Chondrocyte (in vitro differentiated cells): ENCODE data around the gene TTLL12. TPM values are rescaled to one million over a fixed set of nuclear protein-coding genes. Genes with fewer than 3 reads are reported as not detected.

Experiments used
- DNase-seq: peaks from one replicate; pipeline ENCODE4 v3.0.0; 2021; ENCODE audit warnings: mixed read lengths, low spot score
- H3K27ac Mint-ChIP-seq: one replicate; pipeline ENCODE4 v1.8.0; 2021; ENCODE audit warnings: mild to moderate bottlenecking, moderate library complexity, mixed read lengths; ENCODE audit not compliant: unreplicated experiment
- H3K27me3 Mint-ChIP-seq: 2 replicates; pipeline ENCODE4 v1.8.0; 2021; ENCODE audit warnings: low read depth, mixed read lengths
- H3K36me3 Mint-ChIP-seq: 2 replicates; pipeline ENCODE4 v1.8.0; 2021; ENCODE audit warnings: low read depth, mixed read lengths
- H3K4me1 Mint-ChIP-seq: 2 replicates; pipeline ENCODE4 v1.8.0; 2021; ENCODE audit warnings: low read depth, mild to moderate bottlenecking, mixed read lengths
- H3K4me3 Mint-ChIP-seq: one replicate; pipeline ENCODE4 v1.8.0; 2021; ENCODE audit warnings: mild to moderate bottlenecking, moderate library complexity, mixed read lengths; ENCODE audit not compliant: unreplicated experiment
- H3K9me3 Mint-ChIP-seq: 2 replicates; pipeline ENCODE4 v1.8.0; 2021; ENCODE audit warnings: low read depth, mixed read lengths
- total RNA-seq: library from RNA; stranded (reverse); gene quantifications from 3 replicates; pipeline ENCODE4 v1.2.1, GENCODE V29; 2021
- TF ChIP-seq, protein P1 (sequence below): fragments of 200-600 bp; sonication (generic); IDR thresholded peaks from 2 replicates; pipeline ENCODE4 v1.5.0; 2021; ENCODE audit warnings: antibody characterized with exemption, mild to moderate bottlenecking, moderate library complexity

The TTLL12 gene
- total RNA-seq, 1 donor from 2014 or later = 35.6 TPM

DNA sequence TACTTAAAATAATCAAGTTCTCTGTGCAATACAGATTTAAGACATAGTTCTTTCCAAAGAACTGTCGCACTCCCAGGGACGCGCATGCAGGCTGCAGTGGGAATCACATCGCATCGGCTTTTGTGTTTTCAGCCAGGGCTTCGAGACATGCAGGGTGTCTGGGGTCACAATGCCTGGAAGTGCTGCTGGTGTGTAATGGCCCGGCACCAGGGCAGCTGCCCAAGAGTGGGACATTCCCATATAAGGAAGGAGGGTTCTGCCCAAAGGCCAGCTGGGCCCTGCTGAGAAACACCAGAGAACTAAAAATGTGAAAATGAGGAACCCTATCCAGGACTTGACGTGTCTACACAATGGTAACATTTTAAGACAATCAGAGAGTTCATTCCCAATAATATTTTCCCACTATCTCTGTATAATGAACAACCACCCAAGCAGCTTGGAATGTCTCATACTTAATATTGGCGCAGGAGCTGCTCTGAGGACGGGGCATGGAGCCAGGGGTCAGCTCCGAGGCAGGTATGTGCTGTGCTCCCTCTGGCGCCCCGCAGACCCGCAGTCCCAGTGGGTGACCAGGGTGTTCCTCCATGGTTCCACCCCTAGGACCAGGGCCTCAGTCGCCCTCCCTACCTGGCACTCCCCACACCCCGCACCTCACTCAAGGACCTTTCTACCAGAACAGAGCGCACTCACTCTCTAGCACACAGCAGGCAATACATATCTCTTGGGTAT lies 55.0 kb downstream of the TTLL12 start:
- TF ChIP-seq, protein P1, sequence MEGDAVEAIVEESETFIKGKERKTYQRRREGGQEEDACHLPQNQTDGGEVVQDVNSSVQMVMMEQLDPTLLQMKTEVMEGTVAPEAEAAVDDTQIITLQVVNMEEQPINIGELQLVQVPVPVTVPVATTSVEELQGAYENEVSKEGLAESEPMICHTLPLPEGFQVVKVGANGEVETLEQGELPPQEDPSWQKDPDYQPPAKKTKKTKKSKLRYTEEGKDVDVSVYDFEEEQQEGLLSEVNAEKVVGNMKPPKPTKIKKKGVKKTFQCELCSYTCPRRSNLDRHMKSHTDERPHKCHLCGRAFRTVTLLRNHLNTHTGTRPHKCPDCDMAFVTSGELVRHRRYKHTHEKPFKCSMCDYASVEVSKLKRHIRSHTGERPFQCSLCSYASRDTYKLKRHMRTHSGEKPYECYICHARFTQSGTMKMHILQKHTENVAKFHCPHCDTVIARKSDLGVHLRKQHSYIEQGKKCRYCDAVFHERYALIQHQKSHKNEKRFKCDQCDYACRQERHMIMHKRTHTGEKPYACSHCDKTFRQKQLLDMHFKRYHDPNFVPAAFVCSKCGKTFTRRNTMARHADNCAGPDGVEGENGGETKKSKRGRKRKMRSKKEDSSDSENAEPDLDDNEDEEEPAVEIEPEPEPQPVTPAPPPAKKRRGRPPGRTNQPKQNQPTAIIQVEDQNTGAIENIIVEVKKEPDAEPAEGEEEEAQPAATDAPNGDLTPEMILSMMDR = no peak
- no peak overlapping the region for H3K27ac Mint-ChIP-seq
- H3K9me3 Mint-ChIP-seq = no peaks in the 10 kb centered on the region
- H3K36me3 Mint-ChIP-seq = peaks cover 7% of the 10 kb centered on the region
- peaks cover 4% of the 10 kb centered on the region for H3K4me1 Mint-ChIP-seq
- H3K27me3 Mint-ChIP-seq = no peaks in the 10 kb centered on the region
- H3K4me3 Mint-ChIP-seq = no peak overlapping the region
- no peak for DNase-seq

DNA sequence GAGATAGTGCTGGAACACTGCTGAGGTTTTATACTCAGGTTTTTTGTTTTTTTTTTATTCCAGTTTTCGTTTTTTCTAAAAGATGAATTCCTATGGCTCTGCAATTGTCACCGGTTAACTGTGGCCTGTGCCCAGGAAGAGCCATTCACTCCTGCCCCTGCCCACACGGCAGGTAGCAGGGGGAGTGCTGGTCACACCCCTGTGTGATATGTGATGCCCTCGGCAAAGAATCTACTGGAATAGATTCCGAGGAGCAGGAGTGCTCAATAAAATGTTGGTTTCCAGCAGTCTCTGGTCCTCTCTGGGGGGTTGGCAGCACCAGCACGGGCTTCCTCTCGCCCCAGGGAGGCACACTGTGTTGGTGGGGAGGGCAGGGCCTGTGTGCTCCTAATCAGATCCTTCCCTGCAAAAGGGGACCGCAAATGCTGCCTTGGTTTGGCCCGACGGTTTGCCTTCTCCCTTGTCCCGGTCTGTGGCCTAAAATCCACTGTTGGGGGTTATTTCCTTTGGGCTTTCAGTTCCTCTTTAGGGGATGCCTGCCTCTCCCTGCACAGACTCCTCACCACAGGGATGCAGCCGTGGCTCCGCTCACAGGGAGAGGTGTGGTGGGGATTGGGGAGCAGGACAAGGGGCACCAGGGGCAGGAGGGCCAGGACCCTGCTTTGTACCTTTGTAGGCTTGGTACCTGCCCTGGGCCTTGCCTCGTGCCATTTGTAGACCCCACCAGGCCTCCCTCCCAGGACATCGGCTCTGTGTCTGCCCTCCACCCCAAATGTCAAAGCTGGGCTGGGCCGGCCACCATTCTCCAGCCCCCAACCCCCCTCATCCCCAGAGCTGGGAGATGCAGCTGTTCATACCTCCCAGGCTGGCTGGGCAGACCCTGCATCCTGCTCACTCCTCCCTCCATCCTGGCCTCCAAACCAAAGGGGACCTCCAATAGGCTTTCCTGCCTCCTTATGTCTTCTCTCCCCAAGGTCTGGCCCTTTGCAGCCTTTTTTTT lies 57.2 kb downstream of the TTLL12 start:
- H3K4me1 Mint-ChIP-seq = peaks cover 7% of the 10 kb centered on the region
- DNase-seq = no peak
- peaks cover 5% of the 10 kb centered on the region for H3K36me3 Mint-ChIP-seq
- H3K27me3 Mint-ChIP-seq = no peaks in the 10 kb centered on the region
- H3K9me3 Mint-ChIP-seq = no peaks in the 10 kb centered on the region
- no peak overlapping the region for H3K27ac Mint-ChIP-seq
- H3K4me3 Mint-ChIP-seq = no peak overlapping the region
- TF ChIP-seq, protein P1 = no peak

DNA sequence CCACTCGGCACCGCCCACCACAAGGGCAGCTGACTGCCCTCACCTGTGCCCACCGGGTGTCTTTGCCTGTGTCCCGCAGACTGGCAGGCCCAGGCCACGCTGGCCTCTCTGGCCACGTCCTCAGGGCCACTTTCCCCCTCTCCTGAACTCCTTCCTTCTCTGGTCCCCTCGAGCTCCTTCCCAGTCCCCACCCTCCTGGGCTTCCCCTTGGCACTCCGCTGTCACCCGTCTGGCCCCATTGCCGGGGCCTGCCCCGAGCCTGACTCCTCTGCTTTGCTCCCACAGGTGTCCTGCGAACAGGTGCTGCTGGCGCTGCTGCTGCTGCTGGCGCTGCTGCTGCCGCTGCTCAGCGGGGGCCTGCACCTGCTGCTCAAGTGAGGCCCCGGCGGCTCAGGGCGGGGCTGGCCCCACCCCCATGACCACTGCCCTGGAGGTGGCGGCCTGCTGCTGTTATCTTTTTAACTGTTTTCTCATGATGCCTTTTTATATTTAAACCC lies 58.0 kb downstream of the TTLL12 start:
- Mint-ChIP-seq H3K27ac (no peak overlapping the region), H3K27me3 (no peaks in the 10 kb centered on the region), H3K9me3 (no peaks in the 10 kb centered on the region), H3K4me3 (no peak overlapping the region), H3K36me3 (peaks cover 2% of the 10 kb centered on the region), H3K4me1 (peaks cover 7% of the 10 kb centered on the region)
- no peak for DNase-seq
- TF ChIP-seq, protein P1 = no peak

DNA sequence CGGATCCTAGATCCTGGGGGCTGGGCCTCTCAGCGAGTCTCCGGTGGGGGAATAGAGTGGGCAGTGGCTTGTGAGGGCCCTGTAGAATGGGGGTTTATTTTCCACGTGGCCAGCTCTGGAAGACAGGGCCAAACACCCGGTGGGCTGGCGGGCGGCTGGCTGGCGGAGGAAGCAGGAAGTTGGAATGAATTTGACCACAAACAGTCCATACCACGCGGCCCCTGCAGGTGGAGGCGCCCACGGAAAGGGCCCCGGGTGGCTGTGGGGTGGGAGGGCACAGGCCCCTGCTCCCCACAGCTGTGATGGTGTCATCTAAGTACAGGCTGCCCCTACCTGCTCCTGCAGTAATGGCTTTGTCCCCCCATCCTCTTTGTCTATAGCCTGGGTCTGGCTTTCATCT lies 58.8 kb downstream of the TTLL12 start:
- H3K27me3 Mint-ChIP-seq = no peaks in the 10 kb centered on the region
- H3K9me3 Mint-ChIP-seq = no peaks in the 10 kb centered on the region
- DNase-seq = no peak
- H3K4me3 Mint-ChIP-seq = no peak overlapping the region
- no peaks in the 10 kb centered on the region for H3K36me3 Mint-ChIP-seq
- peaks cover 7% of the 10 kb centered on the region for H3K4me1 Mint-ChIP-seq
- TF ChIP-seq, protein P1 = no peak
- H3K27ac Mint-ChIP-seq = no peak overlapping the region
